ENCODE measurements around the gene PAK4. TPM values are rescaled to one million over a fixed set of nuclear protein-coding genes. Genes with fewer than 3 reads are reported as not detected.
A peak's percentile ranks its signal among the peaks of the same experiment; 100 is the strongest.

Gene PAK4
- total and polyA plus RNA-seq, 2 of the 8 experiments (the other 6 are each of a cell fraction or from before 2014, with no cell fraction given) = 50.7 to 64.4 TPM

GRCh38 chr19:39162441-39163043 lies 37.0 kb downstream of the PAK4 start:
- H3K4me2 ChIP-seq (ENCODE audit: insufficient read depth in 1 of 2, low read depth in 2 of 2, low read length in 2 of 2) = no peak overlapping the region
- H3K79me1 ChIP-seq (ENCODE audit: low read depth, low read length) = peaks cover 33% of the 10 kb centered on the region
- 87% methylated on average over 15 of the region's 15 CpGs; no CpG with 5 or more reads in 1 of the 2 experiments for WGBS, 2 experiments (ENCODE audit: extremely low coverage in 1 of 2, insufficient coverage in 1 of 2, insufficient read length in 1 of 2, insufficient replicate concordance in 2 of 2, low coverage in 1 of 2, low lambda C conversion rate in 2 of 2, missing lambda C conversion rate in 1 of 2)
- H2AK5ac ChIP-seq (ENCODE audit: low read depth, low read length) = no peak overlapping the region
- no peaks in the 10 kb centered on the region for H3K9me3 ChIP-seq (ENCODE audit: insufficient read depth in 2 of 2, low read depth in 1 of 2, low read length in 1 of 2)
- no peak overlapping the region for H2BK120ac ChIP-seq (replicated peaks; ENCODE audit: low read depth, low read length)
- H3K23ac ChIP-seq (ENCODE audit: insufficient read length) = no peak overlapping the region
- H3K14ac ChIP-seq (ENCODE audit: insufficient read length) = no peak overlapping the region
- ChIA-PET POLR2A (ENCODE audit: partially characterized antibody) (interaction anchor here (0.7 kb wide), 1 partner anchor 12 kb away, joined by 3 read pairs; no protein-coding TSS in a partner anchor), CTCF (ENCODE audit: partially characterized antibody) (interaction anchor here (0.7 to 1.7 kb wide), 6 partner anchors 12 to 36 kb away, joined by 3 to 7 read pairs (median 3); no protein-coding TSS in a partner anchor)
- no peak overlapping the region for H3K56ac ChIP-seq (replicated peaks; ENCODE audit: insufficient read length, low read depth, low read length)
- peaks cover 0 to 33% of the 10 kb centered on the region in 2 experiments; a peak in 1 of 4 replicates for H3K79me2 ChIP-seq (ENCODE audit: control insufficient read depth in 1 of 2, insufficient read depth in 2 of 2, low read length in 2 of 2)
- H3K4ac ChIP-seq (replicated peaks; ENCODE audit: insufficient read length, low read depth, low read length) = no peak overlapping the region
- no peak overlapping the region for H4K5ac ChIP-seq (ENCODE audit: insufficient read length, low read depth, low read length)
- H3K4me3 ChIP-seq (ENCODE audit: extremely low read depth in 1 of 4, insufficient read depth in 2 of 4, low read depth in 3 of 4, low read length in 4 of 4) = no peak overlapping the region
- no peak overlapping the region for H4K91ac ChIP-seq (replicated peaks; ENCODE audit: insufficient read length, low read length)
- FAIRE-seq = no peak
- peaks cover 2 to 18% (median 9%) of the 10 kb centered on the region in 4 experiments for H3K4me1 ChIP-seq (replicated peaks in 1 of 4; ENCODE audit: control insufficient read depth in 3 of 4, insufficient read depth in 4 of 4, low read length in 3 of 4)
- H3K27me3 ChIP-seq (replicated peaks in 1 of 4; ENCODE audit: control insufficient read depth in 3 of 4, extremely low read depth in 1 of 4, insufficient read depth in 3 of 4, low read length in 3 of 4) = peaks cover 0 to 1% (median 0%) of the 10 kb centered on the region in 4 experiments; a peak in 1 of 7 replicates
- peaks cover 14 to 31% of the 10 kb centered on the region in 2 experiments for H4K20me1 ChIP-seq (replicated peaks in 1 of 2; ENCODE audit: control insufficient read depth in 1 of 2, insufficient read depth in 2 of 2, low read length in 2 of 2)
- DNase-seq (ENCODE audit: low read depth in 1 of 2, low spot score in 2 of 2) = no peak
- H3K36me3 ChIP-seq (ENCODE audit: control insufficient read depth in 2 of 4, insufficient read depth in 4 of 4, low read length in 3 of 4) = no peaks in the 10 kb centered on the region; a peak in 2 of 8 replicates
- no peak overlapping the region for H2BK12ac ChIP-seq (ENCODE audit: low read depth, low read length)
- no peak overlapping the region for H2BK15ac ChIP-seq (ENCODE audit: low read length)
- peaks cover 3% of the 10 kb centered on the region; the same call in 1 of the 2 replicates for H3K23me2 ChIP-seq (ENCODE audit: low read depth, low read length)
- H3K9ac ChIP-seq (replicated peaks in 1 of 4; ENCODE audit: extremely low read depth in 1 of 4, low read depth in 3 of 4, low read length in 3 of 4) = no peak overlapping the region
- peak overlapping the region; percentile 76 for H4K8ac ChIP-seq (ENCODE audit: extremely low read depth, insufficient read depth, low read length)
- H3K27ac ChIP-seq (ENCODE audit: low read depth, low read length) = no peak overlapping the region
- no peak overlapping the region for H2AFZ ChIP-seq (ENCODE audit: low read length)
- no peak overlapping the region for H3K18ac ChIP-seq (ENCODE audit: extremely low read depth, low read length)
- no peak overlapping the region for H2BK5ac ChIP-seq (ENCODE audit: low read depth, low read length)
- no peak overlapping the region for H2BK20ac ChIP-seq (ENCODE audit: low read length)
- no peak for TF ChIP-seq NRF1 (IDR thresholded peaks at IDR 0.05; ENCODE audit: low read depth, low read length)
- no peak for TF ChIP-seq SP2 (IDR thresholded peaks at IDR 0.05; ENCODE audit: low read length)
- no peak for TF ChIP-seq POLR2A (IDR thresholded peaks at IDR 0.05; ENCODE audit: control extremely low read depth in 1 of 2, low read depth in 2 of 2, low read length in 2 of 2)
- TF ChIP-seq ATF2 (IDR thresholded peaks at IDR 0.05; ENCODE audit: low read length) = no peak
- no peak for TF ChIP-seq RBBP5 (IDR thresholded peaks at IDR 0.05; ENCODE audit: borderline replicate concordance, low read depth, low read length)
- no peak for TF ChIP-seq POU5F1 (IDR thresholded peaks at IDR 0.05; ENCODE audit: low read depth, low read length)
- TF ChIP-seq TBP (IDR thresholded peaks at IDR 0.05; ENCODE audit: low read depth, low read length) = no peak
- no peak for TF ChIP-seq ZNF274 (IDR thresholded peaks at IDR 0.05; ENCODE audit: borderline replicate concordance, extremely low read depth, low read length)
- TF ChIP-seq SIRT6 (IDR thresholded peaks at IDR 0.05; ENCODE audit: low read length) = no peak
- TF ChIP-seq BACH1 (IDR thresholded peaks at IDR 0.05; ENCODE audit: low read length) = no peak
- no peak for TF ChIP-seq FOSL1 (IDR thresholded peaks at IDR 0.05; ENCODE audit: insufficient read depth, low read depth, low read length)
- no peak for TF ChIP-seq MAFK (IDR thresholded peaks at IDR 0.05; ENCODE audit: low read depth, low read length)
- TF ChIP-seq TAF7 (optimal IDR thresholded peaks at IDR 0.05; ENCODE audit: borderline replicate concordance, low read depth, low read length) = no peak
